Right renal pelvis (tissue), 4 donors: ENCODE measurements around the gene HOXA6. TPM values are rescaled to one million over a fixed set of nuclear protein-coding genes. Genes with fewer than 3 reads are reported as not detected.

Source experiments
- DNase-seq, 4 donors: peaks; one replicate each; pipeline ENCODE4 v3.0.0-alpha.2; 2013; ENCODE audit warnings: low read depth in 4 of 4, low spot score in 3 of 4, missing footprints in 1 of 4
- polyA plus RNA-seq, 4 donors: library from polyadenylated mRNA; unstranded; fragments of 120-200 nt; gene quantifications; one replicate each; pipeline ENCODE4 v1.2.1, GENCODE V29; 2013; ENCODE audit not compliant: insufficient read length in 4 of 4

Gene HOXA6
- polyA plus RNA-seq, 4 donors: 24.3 to 43.2 (median 29.4) TPM

GRCh38 chr7:27163288-27164044 lies 15.9 kb upstream of the HOXA6 start:
- no peak for DNase-seq

DNA sequence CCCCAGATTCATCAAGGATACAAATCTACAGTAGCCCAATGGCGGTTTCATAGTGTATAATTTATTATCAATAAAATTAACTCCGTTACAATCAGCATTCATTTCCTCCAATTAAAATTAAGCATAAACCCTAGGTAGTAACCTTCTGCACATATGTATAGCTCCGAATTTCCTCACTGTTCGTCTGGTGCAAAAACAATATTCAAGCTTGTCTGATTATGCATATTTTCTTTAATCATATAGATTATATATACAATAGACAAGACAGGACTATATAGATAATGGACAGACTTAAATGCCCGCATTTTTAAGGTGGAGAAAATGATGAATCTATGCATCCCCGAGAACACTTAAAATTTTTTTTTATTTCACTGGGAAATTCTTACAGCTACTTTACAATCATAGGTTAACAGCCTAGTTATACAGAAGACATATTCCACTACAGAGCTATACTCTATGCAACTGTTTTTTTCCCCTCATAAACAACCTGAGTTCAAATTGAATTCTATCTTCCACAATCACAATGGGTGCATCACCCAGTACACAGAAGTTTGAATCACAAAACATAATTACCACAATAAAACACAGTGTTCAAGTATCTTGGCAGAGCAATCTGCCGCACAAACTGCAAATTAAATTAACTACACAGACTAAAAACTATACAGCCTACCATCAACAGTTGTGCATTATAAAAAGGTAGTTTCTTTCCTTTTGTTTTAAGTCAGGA lies 15.2 kb upstream of the HOXA6 start:
- no peak for DNase-seq

DNA sequence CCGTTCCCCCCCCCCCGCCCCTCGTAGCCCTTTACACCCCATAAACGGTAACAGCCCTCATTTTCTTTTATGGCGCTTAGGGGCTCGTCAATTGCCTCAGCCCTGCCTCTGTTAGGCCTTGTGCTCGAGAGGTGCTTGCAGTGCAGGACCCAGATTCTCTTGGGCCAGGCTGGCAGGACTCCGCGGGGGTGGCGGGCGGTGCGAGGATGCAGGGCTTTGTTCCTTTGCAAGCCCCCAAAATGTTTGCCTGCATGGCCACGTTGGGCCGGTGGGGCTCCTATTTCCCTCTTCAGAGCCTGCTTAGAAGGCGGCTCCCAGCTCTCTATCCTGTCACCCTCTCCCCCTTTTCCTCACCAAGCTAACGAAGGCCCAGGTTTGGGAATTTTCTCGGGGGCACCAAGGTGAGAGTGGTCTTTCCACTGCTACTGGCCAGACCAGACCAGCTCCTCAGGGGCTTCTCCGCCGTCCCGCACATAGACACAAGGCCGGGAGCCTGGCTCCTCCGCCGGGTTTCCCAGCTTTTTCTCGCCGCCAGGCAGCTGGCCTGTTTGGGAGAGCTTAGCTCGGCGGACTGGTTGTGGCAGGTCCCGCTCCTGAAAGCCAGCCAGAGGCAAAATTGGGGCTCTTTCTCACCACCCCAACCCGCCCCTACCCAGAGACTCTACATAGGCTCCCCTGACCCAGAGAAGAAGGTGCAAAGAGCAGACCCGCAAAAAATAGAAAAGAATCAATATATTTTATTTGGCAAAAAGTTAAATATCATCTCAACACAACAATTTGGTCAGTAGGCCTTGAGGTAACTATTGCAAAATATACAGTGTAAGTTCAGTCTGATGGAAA lies 14.4 kb upstream of the HOXA6 start:
- no peak for DNase-seq

DNA sequence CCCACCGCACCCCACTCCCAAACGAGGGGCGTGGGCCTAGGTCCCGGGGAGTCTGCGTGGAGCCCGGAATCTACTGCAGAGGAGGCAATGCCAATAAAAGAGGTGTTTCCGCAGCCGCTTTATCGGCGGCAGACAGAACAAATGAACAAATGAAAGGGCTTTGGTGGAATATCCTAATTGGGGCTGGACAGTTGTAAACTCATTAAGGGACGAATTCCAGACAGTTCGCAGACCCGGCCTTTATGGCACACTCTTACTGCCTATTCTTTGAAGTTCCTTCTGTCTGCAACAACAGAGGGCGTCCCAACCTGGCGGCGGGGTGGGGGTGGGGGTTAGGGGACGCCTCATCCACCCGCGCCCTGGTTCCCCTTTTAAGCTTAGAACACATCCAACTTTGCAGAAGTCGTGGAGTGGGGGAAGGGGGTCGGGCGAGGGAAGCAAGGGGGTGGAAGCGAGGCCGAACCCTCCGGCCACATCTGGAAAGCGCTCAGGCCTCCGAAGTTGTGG lies 13.7 kb upstream of the HOXA6 start:
- no peak for DNase-seq

GRCh38 chr7:27160546-27161213 lies 13.1 kb upstream of the HOXA6 start:
- DNase-seq: peak; percentile 89 to 93 (median 90)

GRCh38 chr7:27160145-27160545 lies 12.6 kb upstream of the HOXA6 start:
- DNase-seq: no peak

GRCh38 chr7:27159266-27160144 lies 11.9 kb upstream of the HOXA6 start:
- DNase-seq: no peak

GRCh38 chr7:27158436-27159265 lies 11.1 kb upstream of the HOXA6 start:
- no peak for DNase-seq

DNA sequence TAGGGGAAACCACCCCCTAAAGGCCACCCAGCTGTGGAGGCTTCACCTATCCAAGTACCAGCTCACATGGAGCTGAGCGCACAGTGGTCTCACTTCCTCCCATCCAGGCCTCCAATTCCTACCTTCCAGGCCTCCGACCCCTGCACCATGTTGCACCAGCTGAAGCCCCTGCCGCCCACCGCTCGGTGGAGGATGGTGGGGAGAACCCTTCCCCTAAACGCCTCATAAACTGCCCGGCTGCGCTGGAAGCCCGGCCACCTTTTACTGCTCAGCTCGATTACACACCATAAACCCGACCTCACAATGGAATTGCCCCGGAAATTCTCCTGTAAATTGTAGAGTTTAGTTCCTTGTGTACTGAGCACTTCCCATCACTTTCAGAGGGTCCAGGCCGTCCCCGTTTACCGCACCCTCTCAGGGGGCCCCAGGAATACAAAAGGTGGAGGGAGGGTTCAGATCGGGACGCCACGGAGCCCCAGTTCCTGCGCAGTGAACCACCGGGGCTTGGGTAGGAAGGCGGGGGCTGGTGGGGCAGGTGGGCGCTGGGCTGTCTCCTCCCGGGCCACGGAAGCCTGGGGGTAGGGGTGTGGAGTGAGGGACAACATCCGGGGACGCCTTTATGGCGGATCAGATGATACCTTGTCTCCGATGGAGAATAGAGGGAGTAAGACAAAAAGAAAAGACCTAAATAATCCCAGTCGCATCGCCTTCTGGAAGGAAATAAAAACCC lies 10.3 kb upstream of the HOXA6 start:
- no peak for DNase-seq

DNA sequence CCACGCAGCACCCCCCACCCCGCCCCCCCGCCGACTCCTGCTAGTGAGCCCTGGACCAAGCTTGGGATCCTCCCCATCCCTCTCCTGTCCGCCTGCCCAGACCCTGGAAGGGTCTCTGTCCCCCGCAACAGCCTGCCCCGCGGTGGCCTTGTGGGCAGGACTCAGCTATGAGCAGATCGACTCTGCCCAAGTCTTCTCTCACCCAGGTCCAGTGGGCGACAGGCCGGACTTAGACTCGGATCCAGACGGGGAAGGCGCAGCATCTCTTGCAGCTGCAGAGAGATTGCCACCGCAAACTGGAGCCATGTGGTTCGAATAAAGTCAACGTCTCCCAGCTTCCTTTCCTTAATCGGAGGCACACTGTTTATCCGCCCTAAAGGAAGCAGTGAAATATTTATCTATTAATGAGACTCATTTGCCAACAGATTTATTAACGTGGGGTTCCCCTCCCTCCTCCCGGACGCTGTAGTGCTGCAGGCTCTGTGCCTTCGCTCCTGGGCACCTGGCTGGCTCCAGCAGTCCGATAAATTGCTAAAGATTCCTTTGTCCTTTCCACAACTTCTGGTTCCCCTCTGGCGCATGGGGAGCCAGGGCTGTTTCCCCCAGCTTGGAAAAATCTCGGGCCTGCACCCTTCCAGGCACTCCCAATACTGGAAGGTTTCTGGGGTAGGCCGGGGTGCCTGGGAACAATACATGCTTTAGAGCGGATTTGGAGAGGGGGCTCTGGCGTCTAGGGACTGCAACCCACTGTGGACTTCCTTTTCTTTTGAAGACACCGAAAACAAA lies 9.5 kb upstream of the HOXA6 start:
- DNase-seq: no peak

- peak; percentile 85 to 91 (median 90) for DNase-seq
Measured at GRCh38 chr7:27156508-27156898, 8.9 kb upstream of the HOXA6 start, which contains the start of gene HOXA7. Gene HOXA7 (minus strand): TSS chr7:27156675. CDS start chr7:27156545, 130 bp downstream.

GRCh38 chr7:27155816-27156507 lies 8.4 kb upstream of the HOXA6 start:
- DNase-seq: no peak

- no peak for DNase-seq
Measured at GRCh38 chr7:27154901-27155815, 7.6 kb upstream of the HOXA6 start.

GRCh38 chr7:27154369-27154768 lies 6.8 kb upstream of the HOXA6 start:
- no peak for DNase-seq

DNA sequence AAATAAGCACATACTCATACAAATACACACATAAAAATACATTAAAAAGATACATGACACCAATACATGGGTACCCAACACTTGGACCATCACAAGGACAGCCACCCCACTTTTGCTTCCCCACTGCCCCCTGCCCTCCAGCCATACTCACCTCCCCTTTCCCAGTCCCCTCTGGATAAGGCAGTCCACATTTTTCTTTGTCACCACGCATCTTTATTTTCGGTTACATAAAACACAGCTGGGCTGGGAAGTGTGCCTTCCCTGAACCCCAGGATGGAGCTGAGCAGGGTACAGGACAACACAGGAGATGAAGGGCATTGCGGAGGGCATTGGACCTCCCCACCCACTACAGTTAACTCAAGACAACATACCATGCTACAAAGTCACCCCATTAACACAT lies 6.0 kb upstream of the HOXA6 start:
- no peak for DNase-seq
